Fibroblast of upper back skin (primary cell): ENCODE results near the gene DCBLD1.
A peak's percentile ranks its signal among the peaks of the same experiment; 100 is the strongest.

ENCODE experiments used
- DNase-seq: peaks from one replicate; pipeline ENCODE4 v3.0.0-alpha.2; 2013

Gene DCBLD1

DNA sequence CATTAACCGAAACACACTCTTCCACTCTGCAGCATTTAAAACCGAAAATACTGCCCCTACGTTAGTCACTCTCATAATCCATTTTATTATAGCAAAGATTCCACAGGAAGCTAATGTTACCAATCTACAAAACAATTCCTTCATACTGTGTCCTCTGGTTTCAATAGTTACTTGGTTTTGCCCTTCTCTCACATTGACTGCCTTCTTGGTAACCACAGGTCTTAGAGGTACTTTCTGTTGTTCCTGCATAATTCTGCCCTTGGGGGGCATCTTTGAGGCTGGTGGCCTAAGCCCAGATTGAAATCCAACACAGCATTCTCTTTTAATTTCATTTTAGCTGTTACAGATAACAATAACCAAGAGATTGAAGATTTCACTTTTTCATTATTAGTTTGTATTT, 9.8 kb upstream of the DCBLD1 start:
- DNase-seq = no peak

DNA sequence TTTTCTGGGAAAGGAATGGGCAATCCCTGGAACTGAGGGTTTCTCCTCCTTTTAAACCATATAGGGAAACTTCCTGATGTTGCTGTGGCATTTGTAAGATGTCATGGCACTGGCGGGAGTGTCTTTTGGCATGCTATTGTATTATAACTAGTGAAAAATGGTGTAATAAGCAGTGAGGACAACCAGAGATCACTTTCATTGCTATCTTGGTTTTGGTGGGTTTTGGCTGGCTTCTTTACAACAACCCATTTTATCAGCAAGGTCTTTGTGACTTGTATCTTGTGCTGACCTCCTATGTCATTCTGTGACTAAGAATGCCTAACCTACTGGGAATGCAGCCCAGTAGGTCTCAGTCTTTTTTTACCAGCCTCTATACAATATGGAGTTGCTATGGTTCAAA, 9.1 kb upstream of the DCBLD1 start:
- no peak for DNase-seq

DNA sequence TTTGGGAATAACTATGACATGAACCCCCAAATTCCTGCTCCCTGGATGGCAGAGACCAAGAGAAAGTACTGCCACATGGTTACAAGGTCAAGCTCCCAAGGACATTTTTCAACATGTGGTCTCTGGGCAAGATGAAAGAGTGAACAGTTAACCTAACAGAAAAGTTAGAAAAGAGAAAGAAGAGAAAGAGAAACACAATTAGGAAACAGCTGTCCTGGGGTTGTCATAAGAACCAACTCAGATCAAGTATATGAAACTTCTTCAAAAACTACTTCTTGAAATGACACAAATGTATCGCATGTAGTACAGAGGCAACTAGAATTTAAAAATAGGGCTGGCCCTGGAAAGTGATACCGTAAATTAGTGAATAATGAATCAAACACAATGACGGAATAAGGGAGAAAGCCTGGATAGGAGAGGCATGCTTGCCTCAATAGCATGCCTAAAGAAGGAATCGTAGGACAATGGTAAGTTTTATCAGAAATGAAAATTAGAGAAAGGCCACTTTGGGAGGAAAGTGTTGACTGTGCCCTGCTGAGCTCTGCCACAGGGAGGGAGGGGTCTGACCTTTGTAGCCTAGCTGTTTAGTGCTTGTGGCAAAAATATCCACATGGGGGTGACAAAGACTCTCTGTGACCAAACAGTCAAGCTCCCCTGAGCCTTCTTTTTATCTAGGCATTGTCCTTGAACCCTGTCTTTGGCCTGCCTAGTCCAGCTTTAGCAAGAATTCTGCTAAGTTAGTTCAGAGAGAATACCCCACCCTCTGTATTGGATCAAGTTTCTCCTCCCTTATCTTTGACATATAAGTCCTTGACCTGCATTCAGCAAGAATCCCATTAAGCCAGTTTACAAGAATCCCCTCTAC, 4.3 kb upstream of the DCBLD1 start:
- DNase-seq = no peak

DNA sequence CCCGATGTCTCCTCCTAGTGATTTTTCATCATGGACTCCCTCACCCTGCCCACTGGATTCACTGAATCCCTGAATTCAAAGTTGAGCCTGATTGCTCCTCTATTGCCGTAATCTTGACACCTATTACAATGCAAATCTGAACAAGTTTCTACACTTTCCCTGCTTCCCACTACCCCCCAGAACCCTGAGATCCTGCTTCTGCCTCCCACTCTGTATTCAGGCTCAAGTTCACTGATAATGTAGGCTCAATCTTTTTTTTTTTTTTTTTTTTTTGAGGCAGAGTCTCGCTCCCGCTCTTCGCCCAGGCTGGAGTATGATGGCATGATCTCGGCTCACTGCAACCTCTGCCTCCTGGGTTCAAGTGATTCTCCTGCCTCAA, 3.6 kb upstream of the DCBLD1 start:
- DNase-seq = no peak

DNA sequence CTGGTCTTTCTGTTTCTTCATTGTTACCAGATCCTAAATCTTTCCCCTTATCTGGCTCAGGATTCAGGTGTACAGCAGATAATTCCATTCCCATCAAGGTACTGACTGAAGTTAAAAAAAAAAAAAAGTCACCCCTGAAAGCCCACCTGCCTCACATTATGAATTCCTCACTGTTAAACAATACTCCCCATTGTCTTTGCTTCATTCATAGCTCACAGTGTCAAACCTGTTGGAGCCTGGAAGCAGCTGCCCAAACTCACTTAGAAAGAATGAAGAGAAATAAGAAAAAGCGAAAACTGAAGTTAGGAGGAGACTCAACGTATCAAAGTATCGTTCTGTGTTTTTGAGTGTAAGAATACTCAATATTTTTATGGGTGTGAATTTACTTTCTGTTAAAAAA, 1.8 kb upstream of the DCBLD1 start:
- no peak for DNase-seq

DNA sequence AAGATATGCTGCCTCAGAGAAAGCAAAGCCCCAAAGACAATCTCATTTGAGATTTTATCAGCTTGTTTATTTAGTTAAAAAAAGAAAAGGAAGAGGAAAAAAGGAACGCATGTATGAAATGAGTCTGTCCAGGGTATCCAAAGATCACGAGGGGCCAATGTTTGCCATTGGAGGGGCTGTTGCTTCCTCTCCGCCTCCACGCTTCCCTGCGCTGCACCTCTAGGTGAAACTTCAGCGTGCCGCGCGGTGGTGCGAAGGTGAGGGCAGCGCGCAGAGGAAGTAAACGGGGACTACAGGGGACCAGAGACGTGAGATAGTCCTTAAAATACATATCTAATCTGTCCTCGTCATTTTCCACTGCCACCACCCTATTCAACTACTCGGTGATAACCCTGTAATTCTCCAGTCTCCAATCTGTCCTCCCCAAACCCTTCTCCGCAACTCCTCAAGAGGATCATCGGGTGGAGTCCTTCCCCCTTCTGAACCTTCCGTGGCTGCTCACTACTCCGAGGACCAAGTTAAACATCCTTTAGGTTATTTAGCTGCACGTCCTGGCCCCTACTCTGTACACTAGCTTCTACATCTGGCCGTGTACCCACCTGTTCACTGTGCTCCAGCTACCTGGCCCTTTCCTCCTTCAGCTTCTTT, 1.1 kb upstream of the DCBLD1 start:
- DNase-seq = no peak

DNA sequence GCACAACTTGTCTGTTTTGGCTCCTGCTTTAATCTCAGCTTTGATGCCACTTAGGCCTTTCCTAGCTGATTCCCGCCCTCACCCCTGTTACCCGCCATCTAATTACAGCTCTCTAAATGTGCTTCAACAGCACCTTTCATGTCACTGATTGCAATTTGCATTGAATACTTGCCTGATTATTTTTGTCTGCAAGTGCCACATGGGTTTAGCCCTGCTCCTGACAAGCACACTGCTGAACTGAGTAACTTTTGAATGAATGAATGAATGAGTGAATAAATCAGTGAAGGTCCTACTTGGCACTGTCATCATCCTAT, 591 bp upstream of the DCBLD1 start:
- no peak for DNase-seq

DNA sequence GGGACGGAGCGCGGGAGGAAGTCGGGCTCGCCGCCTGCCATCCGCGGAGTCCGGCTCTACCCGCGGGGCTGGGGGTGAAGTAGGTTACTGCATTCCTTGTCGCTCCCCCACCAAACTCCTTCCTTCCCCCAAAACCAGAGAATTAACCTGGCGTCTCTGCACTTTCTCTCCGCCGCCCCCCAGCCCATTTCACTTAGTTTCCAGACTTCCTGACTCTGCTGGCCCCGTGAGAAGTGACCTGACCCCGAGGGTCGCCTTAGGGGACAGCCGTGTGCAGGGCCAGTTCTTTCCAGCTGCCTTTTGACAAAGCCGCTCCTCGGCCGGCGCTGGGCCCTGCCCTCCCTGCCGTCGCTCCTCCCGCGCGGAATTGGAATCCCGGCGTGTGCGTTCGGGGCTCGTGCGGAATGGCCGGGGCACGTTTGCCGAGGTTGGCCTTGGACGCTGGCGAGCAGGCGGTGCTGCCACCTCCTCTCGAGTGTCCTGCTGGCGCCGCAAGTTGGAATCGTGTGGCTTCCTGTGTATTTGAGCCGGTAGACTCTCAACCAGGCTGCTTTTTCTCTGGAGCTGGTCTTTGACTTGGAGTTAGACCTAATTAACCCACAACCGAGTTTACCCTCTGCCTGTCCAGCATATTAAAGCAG, 650 bp downstream of the DCBLD1 start:
- peak; percentile 41 for DNase-seq

DNA sequence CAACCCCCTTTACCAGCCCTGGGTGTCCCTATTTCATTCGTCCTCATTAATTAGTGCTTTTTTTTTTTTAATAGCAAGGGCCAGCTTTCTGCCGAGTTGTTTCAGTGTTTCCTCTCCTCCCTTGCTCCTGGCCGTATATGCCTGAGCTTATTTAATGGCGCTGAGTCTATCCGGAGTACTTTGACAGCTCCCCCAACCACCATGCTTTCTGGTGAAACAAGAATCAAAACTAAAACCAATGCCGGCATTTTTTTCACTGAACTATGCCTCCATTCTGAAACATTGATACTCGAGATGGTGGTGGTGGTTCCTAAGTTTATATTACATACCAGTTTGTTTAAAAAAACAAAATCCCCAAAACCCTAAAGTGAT, 1.2 kb downstream of the DCBLD1 start:
- DNase-seq = peak; percentile 36

DNA sequence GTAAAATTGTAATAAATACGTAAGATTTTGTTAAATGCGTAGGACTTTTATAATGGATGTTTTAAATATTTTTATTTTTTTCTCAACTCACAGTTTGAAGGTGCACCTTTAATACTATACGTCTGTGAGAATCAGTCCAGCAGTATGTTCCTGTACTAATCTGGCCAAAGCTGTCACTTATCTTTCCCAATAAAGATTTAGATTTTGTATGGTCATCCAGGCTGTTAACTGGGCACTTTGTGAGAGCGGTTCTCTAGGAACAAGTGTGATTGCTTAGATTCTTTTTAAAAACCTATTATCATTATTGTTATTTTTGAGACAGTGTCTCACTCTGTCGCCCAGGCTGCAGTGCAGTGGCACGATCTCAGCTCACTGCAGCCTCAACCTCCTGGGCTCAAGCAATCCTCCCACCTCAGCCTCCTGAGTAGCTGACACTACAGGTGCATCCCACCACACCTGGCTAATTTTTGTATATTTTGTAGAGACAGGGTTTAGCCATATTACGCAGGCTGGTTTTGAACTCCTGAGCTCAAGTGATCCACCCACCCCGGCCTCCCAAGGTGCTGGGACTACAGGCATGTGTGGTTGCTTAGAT, 1.7 kb downstream of the DCBLD1 start:
- DNase-seq = no peak

DNA sequence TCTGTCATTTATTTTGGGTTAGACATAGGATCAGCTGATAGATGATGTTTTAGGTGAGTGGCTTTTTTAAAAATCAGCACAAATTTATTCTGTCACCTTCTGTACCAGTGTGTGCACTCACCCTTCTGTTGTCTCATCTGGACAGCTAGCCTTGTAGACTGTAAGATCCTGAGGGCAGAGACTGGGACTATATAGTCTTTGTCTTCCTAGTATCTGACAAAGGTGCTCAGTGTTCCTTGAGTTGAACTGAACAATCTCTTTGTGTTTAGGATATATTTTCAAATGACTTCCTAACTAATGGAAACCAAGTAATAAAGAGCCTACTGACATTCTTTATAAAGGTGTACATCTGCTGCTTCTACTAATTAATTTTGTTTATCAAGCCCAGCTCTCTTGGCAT, 3.0 kb downstream of the DCBLD1 start:
- DNase-seq = no peak

DNA sequence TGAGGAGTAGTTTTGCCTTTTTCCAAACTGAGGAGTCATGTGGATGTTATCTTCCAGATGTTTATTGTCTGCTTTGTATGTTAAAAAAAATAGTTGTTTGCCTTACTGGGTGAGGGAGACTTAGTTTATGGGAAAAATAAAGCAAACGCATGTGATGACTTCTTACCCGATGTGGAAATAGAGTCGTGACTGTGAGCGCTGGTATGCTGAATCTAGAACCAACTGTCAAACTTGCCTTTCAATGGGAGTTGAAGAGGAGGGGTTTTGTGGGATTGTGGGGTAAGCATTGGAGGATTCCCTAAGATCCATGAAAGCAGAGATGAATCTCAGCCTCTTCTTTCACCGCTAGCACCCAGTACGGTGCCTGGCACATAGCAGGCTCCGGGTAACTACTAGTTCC, 5.3 kb downstream of the DCBLD1 start:
- DNase-seq = no peak

DNA sequence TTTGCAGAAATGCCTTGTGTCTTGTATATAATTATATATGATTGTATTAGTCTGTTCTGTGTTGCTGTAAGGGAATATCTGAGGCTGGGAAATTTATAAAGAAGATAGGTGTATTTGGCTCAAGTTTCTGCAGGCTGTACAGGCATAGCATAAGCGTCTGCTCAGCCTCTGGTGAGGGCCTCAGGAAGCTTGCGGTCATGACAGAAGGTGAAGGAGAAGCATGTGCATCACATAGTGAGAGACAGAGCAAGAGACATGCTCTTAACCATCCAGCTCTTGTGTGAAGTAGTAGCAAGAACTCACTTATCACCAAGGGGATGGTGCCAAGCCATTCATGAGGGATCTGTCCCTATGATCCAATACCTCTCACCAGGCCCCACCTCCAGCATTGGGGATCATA, 6.5 kb downstream of the DCBLD1 start:
- no peak for DNase-seq

DNA sequence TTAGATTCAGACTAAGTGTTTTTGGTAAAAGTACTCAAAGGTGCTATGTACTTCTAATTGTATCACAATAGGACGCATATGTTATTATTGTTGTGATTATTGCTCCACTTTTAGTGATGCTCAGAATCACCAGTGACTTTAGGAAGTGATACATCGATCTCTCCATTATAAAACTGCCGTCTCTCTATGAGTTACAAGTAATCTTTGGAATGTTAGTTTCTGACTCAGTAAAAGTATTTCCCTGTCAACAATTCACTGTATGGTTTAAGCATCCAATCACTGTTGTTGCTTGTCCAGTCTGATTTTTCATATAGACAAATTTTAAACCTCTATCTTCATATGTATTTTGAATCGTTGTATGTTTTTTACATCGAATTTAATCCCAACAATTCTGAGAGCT, 9.4 kb downstream of the DCBLD1 start:
- DNase-seq = peak; percentile 63

DNA sequence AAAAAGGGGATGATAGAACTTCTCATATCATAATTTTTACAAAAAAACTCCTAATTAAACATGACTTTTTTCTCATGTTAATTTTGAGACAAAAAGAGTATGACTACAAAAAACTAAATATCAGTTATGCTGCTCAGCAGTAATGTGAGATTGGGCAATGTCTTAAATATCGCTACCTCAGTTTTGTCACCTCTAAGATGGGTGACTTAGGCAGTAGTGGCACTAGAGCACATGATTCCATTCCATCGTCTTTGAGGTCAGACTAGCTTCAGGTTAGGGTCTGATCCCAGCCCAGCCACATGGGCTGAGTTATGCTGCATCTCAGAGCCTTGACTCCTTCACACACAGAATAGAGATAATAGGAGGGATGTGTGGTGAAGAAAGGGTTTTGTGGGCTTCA, 11.0 kb downstream of the DCBLD1 start:
- DNase-seq = no peak

DNA sequence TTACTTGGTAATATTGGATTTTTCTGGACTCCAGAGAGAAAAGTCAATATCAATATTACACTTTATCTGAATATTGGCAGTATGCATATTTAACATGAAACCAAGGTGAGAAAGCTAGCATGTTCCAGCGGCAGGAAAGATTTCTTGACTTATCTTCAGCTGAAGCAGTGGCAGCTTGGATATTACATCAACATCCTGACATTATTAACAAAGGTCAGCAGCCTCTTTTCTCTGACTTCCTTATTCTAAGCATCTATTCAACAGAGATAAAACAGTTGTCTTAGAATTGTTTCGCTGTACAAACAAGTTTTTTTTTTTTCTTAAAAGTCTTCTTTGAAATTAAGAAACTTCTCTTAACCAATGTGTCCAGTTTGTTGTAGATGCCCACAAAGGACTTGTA, 11.8 kb downstream of the DCBLD1 start:
- no peak for DNase-seq

DNA sequence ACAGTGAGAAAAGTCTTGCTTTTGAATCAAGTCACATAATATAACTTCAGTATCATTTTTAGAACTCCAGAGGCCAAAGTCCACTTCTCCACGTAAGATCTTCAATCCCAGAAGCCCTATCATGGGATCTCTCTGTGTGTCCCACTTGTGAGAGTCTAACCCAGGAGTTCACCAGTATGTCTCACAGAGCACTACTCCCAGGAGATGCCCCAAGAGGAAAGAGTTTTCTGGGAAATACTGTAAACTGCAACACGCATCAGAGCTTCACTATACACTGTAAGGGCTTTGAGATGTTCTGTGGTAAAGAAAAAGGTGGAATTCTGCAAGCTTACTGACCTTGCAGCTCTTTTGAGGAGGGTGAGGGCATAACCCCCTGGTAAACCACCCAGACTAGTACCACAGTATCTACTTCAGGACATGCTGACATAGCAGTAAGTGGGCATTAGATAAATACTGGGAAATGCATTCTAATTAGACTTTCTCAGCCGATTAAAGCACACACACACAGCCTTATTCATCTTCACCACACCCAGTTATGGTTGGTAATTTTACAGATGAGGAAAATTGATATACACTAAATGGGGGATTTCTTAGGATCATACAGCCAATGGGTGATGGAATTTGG, 12.3 kb downstream of the DCBLD1 start:
- no peak for DNase-seq

DNA sequence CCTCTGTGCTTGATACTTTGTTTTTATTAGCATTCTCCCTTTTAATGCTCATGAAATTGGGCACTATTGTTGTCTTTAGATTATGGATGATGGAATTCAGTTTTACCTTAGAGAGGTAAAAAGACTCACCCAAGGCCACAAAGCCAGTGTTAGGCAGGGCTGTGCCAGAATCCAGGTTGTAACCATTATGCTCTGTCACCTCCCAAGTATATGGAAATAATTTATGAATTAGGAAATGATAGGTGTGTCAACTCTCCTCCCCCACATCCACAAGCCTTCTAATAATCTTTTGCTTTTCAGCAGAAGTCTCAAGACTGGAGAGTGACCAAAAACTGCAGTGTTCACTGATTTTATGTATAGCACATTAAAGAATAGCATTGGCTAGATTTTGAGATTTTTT, 13.0 kb downstream of the DCBLD1 start:
- DNase-seq = no peak

DNA sequence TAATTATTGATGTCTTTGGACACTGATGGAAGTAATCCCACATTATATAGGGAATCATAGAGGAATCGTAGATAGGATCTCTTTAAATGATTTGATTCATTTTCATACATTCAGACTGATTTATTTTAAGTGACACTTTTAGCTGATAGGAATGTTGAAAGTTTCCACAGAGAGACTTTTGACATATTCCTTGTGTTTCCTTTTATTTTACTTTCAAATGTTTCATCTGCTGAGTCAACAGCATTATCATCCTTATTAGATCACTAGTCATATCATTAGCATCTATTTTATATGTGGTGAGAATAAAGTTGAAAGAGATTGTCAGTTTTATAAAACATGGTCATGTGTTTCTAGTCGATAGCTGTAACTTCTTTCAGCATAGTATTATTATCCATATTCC, 13.4 kb downstream of the DCBLD1 start:
- DNase-seq = peak; percentile 46

DNA sequence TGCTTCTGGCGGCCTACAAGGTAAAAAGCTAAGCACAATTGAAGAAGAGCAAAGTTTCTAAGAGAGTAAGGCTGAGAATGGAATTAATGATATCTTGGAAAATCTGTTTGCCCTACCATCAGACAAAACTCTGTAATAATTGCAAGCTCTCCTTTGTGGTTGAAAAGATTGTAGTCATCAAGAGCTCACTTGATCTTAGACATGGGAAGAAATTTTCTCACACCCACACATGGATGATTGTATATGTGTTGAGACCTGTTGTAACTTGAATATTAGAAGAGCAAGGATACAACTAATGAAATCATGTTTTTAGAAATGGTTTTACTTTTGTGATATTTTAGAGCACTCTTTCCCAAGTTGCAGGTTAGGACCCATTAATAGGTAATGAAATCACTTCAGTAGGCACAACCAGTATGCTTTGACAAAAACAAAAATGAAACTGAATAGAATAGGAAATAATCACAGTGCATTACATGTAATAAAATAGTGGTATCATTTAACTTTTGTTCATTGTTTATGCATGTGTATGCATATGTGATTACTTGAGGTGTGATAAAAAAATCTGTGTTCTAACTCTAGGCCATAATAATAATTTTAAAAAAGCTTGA, 14.0 kb downstream of the DCBLD1 start:
- peak; percentile 53 for DNase-seq

DNA sequence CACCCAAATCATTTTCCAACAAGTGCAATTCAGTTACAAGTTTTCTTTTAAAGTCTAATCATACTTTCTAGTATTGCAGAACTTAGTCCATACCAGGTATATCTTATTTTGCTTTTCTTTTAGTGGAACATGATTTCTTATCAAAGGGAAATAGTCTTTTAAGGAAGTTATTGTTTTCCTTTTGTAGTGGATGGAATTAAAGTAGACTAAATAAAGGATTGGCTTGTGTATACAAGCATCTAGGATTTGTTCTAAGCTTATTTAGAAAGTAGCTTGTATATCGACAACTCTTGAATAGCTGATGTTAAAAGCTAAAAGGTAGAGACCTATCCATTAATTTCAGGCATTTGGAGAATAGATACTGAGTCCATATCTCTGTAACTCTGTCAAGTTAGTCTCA, 14.8 kb downstream of the DCBLD1 start:
- DNase-seq = no peak

DNA sequence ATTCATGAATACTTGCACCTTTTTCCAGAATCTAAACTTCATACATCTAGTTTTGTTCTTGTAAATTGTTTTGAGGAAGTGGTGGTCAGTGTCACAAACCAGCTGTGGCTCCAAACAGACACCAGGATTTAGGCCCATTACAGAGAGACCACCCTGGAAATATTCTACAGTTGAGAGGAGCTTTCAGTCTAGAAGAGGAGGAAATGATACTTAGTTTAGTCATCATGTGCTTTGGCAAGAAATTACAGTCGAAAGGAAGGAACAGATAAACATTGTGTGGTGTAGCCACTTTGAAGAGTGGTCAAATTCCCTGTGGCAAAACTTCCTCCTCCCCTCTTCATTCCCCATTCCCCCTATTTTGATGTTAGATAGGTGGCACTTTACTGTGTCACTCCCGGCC, 15.7 kb downstream of the DCBLD1 start:
- DNase-seq = peak; percentile 84

DNA sequence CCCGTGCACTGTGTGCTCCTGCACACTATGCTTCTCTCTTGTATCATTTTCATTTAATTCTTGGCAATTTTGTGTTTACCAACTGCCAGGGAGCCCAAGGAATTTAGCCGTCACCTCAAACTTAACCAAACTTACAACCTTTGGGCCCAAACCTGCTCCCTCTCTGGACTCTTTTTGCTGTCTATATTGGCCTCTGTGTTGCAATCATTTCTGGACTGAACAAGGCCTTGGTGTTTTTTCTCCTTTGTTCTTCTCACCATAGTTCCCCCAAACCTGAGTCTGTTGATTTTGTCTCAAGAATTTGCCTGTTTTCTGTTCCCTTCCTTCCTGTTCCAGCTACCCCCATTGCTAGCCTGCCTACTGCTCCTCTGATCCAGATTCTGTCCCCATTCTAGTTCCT, 19.2 kb downstream of the DCBLD1 start:
- DNase-seq = no peak
